NCI-H446 (cell line): ENCODE data around the gene MTX1.
"Not testable (repeated sequence)": the region's sequence is repeated elsewhere in the genome, so short reads cannot be mapped to it uniquely, and the experiment has no call there.

Source experiments
- DNase-seq, 2 experiments: peaks; one replicate each; lab custom pipeline; 2025; lab: John Stamatoyannopoulos, UW

The MTX1 gene

GRCh38 chr1:155236451-155236850, 28.0 kb downstream of the MTX1 start:
- no peak for DNase-seq

- peak; percentile 77 to 88 for DNase-seq
Measured at GRCh38 chr1:155241069-155241679, 32.7 kb downstream of the MTX1 start.

- DNase-seq: no peak
Measured at GRCh38 chr1:155241841-155242264, 33.4 kb downstream of the MTX1 start.

- no peak for DNase-seq
Measured at GRCh38 chr1:155242805-155243358, 34.4 kb downstream of the MTX1 start.

- DNase-seq: peak; percentile 99 to 100
Measured at GRCh38 chr1:155244368-155245162, 36.1 kb downstream of the MTX1 start.

- no peak for DNase-seq
Measured at GRCh38 chr1:155245163-155245524, 36.6 kb downstream of the MTX1 start.

- DNase-seq: not testable (repeated sequence)
Measured at GRCh38 chr1:155246796-155247195, 38.3 kb downstream of the MTX1 start.

GRCh38 chr1:155247667-155248553, 39.4 kb downstream of the MTX1 start:
- DNase-seq: no peak

- no peak for DNase-seq
Measured at GRCh38 chr1:155250246-155250632, 41.7 kb downstream of the MTX1 start.

- peak; percentile 94 to 96 for DNase-seq
Measured at GRCh38 chr1:155250633-155251449, 42.3 kb downstream of the MTX1 start.

GRCh38 chr1:155251566-155251965, 43.1 kb downstream of the MTX1 start:
- DNase-seq: no peak

- no peak for DNase-seq
Measured at GRCh38 chr1:155253208-155253607, 44.7 kb downstream of the MTX1 start.

GRCh38 chr1:155253797-155254196, 45.3 kb downstream of the MTX1 start:
- no peak for DNase-seq

GRCh38 chr1:155254228-155254713, 45.8 kb downstream of the MTX1 start:
- no peak for DNase-seq

GRCh38 chr1:155254714-155255242, 46.3 kb downstream of the MTX1 start:
- DNase-seq: no peak

- peak; percentile 84 to 92 for DNase-seq
Measured at GRCh38 chr1:155255243-155256007, 46.9 kb downstream of the MTX1 start, which contains the start of gene ENTREP3. Gene ENTREP3, minus strand, starts transcription at chr1:155255483. Its CDS starts 606 bp downstream, at chr1:155254877.

- no peak for DNase-seq
Measured at GRCh38 chr1:155256058-155256852, 47.8 kb downstream of the MTX1 start.

GRCh38 chr1:155260276-155260675, 51.8 kb downstream of the MTX1 start:
- no peak for DNase-seq

GRCh38 chr1:155261493-155261851, 53.0 kb downstream of the MTX1 start:
- DNase-seq: no peak
